ENCODE measurements around the gene FOXK1.

FOXK1 gene

DNA sequence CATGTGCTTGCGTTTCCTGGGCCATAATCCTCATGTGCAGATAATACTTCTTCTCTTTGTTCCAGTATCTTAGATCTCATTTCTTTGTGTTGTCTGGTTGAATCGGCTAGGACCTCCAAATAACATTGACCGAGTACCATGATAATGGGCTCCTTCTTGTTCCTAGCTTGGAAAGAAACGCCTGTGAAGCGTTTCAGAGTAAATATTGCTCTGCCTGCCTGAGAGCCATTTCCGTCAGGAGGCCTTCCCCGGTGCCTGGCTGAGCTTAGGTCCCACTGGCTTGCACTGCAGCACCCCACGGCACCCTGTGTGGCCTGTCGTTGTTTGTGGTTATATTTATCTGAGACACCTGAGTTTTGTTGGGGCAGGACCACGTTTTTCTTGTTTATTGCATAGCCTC lies 17.7 kb downstream of the FOXK1 start:
- FAIRE-seq: no peak

GRCh38 chr7:4700577-4701235 lies 18.6 kb downstream of the FOXK1 start:
- FAIRE-seq: no peak

- no peak for FAIRE-seq
Observed at GRCh38 chr7:4702961-4703512, 20.9 kb downstream of the FOXK1 start.

GRCh38 chr7:4703532-4703931 lies 21.4 kb downstream of the FOXK1 start:
- FAIRE-seq: no peak

- no peak for FAIRE-seq
Observed at GRCh38 chr7:4706384-4707216, 24.5 kb downstream of the FOXK1 start.

DNA sequence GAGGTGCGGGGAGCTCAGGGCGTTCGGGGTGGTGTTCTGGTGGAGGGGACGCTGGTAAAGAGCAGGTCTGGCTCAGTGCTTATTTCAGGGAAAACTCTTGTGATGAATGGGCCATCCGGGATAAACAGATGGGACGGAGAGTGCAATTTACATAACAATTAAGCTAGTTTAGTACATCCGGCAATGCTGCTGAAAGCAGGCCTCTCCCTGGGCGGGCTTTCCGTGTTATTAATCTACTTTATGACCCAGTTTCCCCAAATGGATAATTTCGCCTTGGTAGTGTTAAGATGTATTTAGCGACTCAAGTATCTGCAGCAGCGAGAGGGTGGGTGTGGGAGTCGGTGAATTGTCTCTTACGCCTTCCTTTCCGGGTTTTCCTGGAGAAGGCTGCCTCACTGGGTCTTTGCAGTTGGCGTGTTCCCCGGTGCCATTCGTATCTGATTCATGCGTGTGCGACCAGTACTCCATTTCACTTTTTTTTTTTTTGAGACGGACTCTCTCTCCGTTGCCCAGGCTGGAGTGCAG lies 25.2 kb downstream of the FOXK1 start:
- FAIRE-seq: peak; percentile 80

DNA sequence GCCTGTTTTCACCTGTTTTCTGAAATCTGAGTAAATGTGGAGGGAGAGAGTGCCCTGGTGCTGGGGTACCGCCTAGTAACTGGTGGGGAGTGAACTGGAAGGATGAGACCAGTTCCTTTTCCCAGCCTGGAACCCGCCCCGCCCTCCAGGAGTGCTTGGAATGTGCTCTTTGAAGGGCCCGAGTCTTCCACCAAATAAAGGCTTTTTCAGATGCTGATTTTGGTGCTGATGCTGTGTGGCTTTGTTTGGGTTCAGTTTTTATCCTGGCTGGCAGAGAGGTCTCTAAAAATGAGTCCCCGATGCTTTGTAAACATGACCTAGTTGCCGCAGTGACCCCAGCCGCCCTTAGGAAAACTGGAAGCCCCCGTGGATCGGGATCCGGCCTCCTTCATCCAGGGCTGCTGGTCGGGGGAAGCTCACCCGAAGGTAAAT lies 25.9 kb downstream of the FOXK1 start:
- no peak for FAIRE-seq

- no peak for FAIRE-seq
Observed at GRCh38 chr7:4709187-4709586, 27.1 kb downstream of the FOXK1 start.

DNA sequence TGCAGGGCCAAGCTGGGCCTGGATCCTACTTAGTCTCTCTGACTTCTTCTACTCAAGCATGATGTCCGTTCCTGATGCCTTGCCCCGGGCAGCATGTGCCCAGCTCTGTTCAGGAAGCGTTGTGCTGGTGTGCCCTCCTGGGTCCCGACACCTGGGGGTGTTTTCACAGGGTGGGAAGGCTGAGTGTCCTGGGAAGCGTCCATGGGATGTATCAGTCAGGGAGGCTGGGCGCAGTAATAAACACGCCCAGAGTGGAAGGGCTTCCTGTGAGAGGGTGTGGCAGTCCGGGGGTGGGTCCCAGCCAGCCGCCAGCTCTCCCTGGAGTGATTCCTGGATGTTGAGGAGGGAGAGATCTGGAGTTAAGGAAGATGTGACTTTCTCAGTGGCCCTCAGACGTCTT lies 29.0 kb downstream of the FOXK1 start:
- FAIRE-seq: no peak

DNA sequence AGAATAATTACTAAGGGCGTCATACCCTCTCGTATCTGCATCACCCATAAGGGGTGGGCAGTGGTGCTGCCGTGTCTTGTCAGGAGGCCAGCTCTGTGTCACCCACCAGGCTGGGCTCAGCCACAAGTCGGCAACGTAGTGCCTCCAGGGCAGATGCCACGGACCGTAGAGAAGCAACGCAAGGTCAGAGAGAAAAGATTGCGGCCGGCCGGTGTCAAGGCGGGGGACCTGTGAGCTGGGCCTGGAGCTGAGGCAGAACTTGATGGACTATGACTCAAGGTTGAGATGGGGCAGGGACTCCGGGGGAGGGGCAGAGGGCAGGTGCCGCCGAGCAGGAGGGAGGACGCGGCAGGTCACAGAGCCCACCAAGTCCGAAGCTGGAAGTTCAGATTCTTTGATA lies 29.5 kb downstream of the FOXK1 start:
- no peak for FAIRE-seq

- no peak for FAIRE-seq
Observed at GRCh38 chr7:4712281-4713182, 30.4 kb downstream of the FOXK1 start.

GRCh38 chr7:4713183-4713784 lies 31.2 kb downstream of the FOXK1 start:
- FAIRE-seq: no peak

DNA sequence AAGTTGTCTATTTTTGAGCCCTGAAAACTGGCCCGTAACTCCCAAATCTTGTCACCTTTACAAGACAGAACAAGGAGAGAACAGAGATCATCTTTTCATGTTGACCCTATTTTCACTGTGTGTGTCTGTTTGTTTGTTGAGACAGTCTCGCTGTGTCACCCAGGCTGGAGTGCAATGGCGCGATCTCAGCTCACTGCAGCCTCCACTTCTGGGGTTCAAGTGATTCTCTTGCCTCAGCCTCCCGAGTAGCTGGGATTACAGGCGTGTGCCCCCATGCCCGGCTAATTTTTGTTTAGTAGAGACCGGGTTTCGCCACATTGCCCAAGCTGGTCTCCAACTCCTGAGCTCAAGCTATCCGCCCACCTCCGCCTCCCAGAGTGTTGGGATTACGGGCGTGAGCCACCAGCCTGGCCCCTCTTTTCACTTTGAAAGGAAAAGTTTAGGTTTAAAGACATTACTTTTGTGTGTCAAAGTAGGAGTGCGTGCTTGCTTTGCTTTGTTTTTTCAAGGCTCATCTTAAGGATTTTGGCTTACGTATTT lies 32.1 kb downstream of the FOXK1 start:
- FAIRE-seq: no peak

GRCh38 chr7:4714767-4715409 lies 32.8 kb downstream of the FOXK1 start:
- FAIRE-seq: no peak

GRCh38 chr7:4715410-4715776 lies 33.3 kb downstream of the FOXK1 start:
- no peak for FAIRE-seq

DNA sequence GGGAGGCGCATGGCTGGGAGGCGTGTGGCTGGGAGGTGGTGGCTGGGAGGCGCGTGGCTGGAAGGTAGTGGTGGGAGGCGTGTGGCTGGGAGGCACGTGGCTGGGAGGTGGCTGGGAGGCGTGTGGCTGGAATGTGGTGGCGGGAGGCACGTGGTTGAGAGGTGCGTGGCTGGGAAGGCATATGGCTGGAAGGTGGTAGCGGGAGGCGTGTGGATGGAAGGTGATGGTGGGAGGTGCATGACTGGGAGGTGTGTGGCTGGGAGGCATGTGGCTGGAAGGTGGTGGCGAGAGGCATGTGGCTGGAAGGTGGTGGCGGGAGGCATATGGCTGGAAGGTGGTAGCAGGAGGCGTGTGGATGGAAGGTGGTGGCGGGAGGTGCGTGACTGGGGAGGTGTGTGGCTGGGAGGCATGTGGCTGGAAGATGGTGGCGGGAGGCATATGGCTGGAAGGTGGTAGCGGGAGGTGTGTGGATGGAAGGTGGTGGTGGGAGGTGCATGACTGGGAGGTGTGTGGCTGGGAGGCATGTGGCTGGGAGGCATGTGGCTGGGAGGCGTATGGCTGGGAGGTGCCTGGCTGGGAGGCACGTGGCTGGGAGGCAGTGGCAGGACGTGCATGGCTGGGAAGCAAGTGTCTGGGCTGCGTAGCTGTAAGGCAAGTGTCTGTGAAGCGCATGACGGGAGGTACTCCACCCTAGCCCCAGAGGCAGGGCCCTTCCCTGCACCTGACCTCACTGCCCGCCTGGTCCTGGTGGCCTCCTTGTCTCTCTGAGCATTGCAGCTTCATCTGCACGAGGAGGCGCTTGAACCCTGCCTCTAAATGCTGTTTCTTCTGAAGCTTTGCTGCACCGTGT lies 35.1 kb downstream of the FOXK1 start:
- no peak for FAIRE-seq

GRCh38 chr7:4718075-4718474 lies 36.0 kb downstream of the FOXK1 start:
- FAIRE-seq: no peak

DNA sequence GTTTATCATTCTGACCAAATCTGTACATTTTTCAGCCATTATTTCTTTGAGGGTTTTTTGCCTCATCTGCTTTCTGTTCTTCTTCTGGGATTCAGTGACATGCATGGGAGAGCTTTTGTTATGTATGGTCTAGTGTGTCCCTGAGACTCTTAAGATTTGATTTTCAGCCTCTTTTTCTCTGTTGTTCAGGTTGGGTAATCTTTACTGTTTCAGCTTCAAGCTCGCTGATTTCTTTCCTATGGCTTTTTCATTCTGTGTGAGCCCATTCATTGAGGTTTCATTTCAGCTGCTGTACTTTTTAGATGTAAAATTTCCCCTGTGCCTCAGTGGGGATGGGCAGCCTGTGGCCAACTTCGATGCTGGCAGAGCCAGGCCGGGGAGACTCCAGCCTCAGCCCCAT lies 38.1 kb downstream of the FOXK1 start:
- FAIRE-seq: no peak

- FAIRE-seq: no peak
Observed at GRCh38 chr7:4722308-4722707, 40.2 kb downstream of the FOXK1 start.

DNA sequence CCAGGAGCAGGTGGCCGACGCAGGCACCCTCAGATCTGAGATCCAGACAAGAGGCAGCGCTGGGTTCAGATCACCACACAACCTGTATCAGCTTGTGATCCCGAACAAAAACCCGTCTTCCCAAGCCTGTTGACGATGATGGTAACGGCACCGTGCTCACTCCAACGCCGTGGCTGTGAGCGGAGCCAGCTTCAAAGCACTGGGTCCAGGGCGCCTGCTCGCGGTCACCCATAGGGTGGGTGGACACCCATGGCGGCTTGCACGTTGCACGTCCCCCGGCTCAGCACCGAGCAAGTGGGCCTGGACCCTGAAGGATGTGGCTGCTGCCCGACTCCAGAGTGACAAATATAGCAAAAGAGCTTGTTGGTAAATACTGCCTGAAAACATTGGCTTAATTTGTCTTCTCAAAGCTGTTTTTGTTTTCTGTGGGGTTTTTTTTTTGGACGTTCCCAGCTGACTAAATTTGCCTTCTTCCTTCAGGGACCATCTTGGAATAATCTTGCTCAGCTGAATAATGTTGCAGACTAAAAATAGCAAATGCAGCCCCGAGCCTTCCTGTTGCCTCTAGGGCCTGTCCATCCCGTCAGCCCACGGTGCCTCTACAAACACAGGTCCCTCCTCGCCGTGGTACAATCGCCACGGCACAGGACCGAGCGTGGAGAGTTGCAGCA lies 41.0 kb downstream of the FOXK1 start:
- FAIRE-seq: no peak

All from endometrium (tissue), 2 donors.